ENCODE measurements around the gene PKNOX2.

Gene PKNOX2

DNA sequence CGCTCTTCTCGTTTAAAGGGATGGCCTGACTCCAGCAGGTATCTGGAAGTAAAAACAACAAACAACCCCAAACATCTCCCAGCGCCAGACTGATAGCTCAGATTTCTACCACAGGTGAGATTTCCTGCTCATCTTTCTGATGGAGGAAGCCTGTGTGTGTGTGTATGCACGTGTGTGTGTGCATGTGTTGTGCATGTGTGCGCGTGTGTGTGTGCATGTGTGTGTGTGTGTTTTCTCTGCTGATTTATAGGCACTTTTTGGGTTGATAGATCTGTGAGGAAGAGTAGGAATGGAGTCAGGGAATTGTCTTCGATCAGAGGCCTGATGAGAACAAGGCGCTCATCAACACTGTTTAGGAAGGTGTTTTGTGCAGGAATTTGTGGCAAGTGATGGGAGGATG is 103.0 kb downstream of the PKNOX2 start:
- Histone ChIP-seq H3K9ac (ENCODE audit: low read length) (no peak overlapping the region), H3K79me2 (ENCODE audit: low read length) (no peaks in the 10 kb centered on the region), H3K4me2 (ENCODE audit: low read depth, low read length) (no peak overlapping the region), H3K4me3 (ENCODE audit: low read length) (no peak overlapping the region), H3K9me2 (replicated peaks; ENCODE audit: insufficient read depth, low read length) (no peaks in the 10 kb centered on the region), H3K27me3 (replicated peaks; ENCODE audit: insufficient read depth, low read length) (peaks cover 25% of the 10 kb centered on the region), H4K20me1 (ENCODE audit: insufficient read depth, low read length) (no peaks in the 10 kb centered on the region), H3K36me3 (replicated peaks; ENCODE audit: insufficient read depth, low read length) (no peaks in the 10 kb centered on the region), H2AFZ (ENCODE audit: low read length) (no peak overlapping the region), H3K27ac (ENCODE audit: low read length) (no peak overlapping the region), H3F3A (ENCODE audit: insufficient read depth, low read length) (no peaks in the 10 kb centered on the region), H3K4me1 (ENCODE audit: low read length) (no peaks in the 10 kb centered on the region), H3K9me3 (replicated peaks; ENCODE audit: insufficient read depth, low read length) (no peaks in the 10 kb centered on the region)
- TF ChIP-seq, protein P1, sequence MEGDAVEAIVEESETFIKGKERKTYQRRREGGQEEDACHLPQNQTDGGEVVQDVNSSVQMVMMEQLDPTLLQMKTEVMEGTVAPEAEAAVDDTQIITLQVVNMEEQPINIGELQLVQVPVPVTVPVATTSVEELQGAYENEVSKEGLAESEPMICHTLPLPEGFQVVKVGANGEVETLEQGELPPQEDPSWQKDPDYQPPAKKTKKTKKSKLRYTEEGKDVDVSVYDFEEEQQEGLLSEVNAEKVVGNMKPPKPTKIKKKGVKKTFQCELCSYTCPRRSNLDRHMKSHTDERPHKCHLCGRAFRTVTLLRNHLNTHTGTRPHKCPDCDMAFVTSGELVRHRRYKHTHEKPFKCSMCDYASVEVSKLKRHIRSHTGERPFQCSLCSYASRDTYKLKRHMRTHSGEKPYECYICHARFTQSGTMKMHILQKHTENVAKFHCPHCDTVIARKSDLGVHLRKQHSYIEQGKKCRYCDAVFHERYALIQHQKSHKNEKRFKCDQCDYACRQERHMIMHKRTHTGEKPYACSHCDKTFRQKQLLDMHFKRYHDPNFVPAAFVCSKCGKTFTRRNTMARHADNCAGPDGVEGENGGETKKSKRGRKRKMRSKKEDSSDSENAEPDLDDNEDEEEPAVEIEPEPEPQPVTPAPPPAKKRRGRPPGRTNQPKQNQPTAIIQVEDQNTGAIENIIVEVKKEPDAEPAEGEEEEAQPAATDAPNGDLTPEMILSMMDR (IDR thresholded peaks at IDR 0.05; ENCODE audit: low read length): no peak
- TF ChIP-seq EZH2 (optimal IDR thresholded peaks at IDR 0.05; ENCODE audit: low read depth, low read length): no peak
- no peak for TF ChIP-seq EZH2phosphoT487 (IDR thresholded peaks at IDR 0.05; ENCODE audit: low read length)
- DNase-seq: no peak

- no peaks in the 10 kb centered on the region for H3F3A ChIP-seq (ENCODE audit: insufficient read depth, low read length)
- TF ChIP-seq EZH2phosphoT487 (IDR thresholded peaks at IDR 0.05; ENCODE audit: low read length): no peak
- no peak for TF ChIP-seq EZH2 (optimal IDR thresholded peaks at IDR 0.05; ENCODE audit: low read depth, low read length)
- TF ChIP-seq, protein P1 (IDR thresholded peaks at IDR 0.05; ENCODE audit: low read length): no peak
- H3K4me2 ChIP-seq (ENCODE audit: low read depth, low read length): no peak overlapping the region
- H3K36me3 ChIP-seq (replicated peaks; ENCODE audit: insufficient read depth, low read length): no peaks in the 10 kb centered on the region
- H3K4me3 ChIP-seq (ENCODE audit: low read length): no peak overlapping the region
- no peak overlapping the region for H3K9ac ChIP-seq (ENCODE audit: low read length)
- DNase-seq: no peak
- no peaks in the 10 kb centered on the region for H3K79me2 ChIP-seq (ENCODE audit: low read length)
- H3K27ac ChIP-seq (ENCODE audit: low read length): no peak overlapping the region
- no peaks in the 10 kb centered on the region for H3K9me3 ChIP-seq (replicated peaks; ENCODE audit: insufficient read depth, low read length)
- no peaks in the 10 kb centered on the region for H4K20me1 ChIP-seq (ENCODE audit: insufficient read depth, low read length)
- no peak overlapping the region for H2AFZ ChIP-seq (ENCODE audit: low read length)
- peaks cover 14% of the 10 kb centered on the region for H3K27me3 ChIP-seq (replicated peaks; ENCODE audit: insufficient read depth, low read length)
- no peaks in the 10 kb centered on the region for H3K4me1 ChIP-seq (ENCODE audit: low read length)
- no peaks in the 10 kb centered on the region for H3K9me2 ChIP-seq (replicated peaks; ENCODE audit: insufficient read depth, low read length)
These were observed 104.1 kb downstream of the PKNOX2 start for GRCh38 chr11:125268611-125269010.

GRCh38 chr11:125270106-125270505 is 105.6 kb downstream of the PKNOX2 start:
- H4K20me1 ChIP-seq (ENCODE audit: insufficient read depth, low read length): no peaks in the 10 kb centered on the region
- H3K27me3 ChIP-seq (replicated peaks; ENCODE audit: insufficient read depth, low read length): peaks cover 4% of the 10 kb centered on the region; the same call in 1 of the 2 replicates
- H3F3A ChIP-seq (ENCODE audit: insufficient read depth, low read length): no peaks in the 10 kb centered on the region
- no peaks in the 10 kb centered on the region for H3K9me2 ChIP-seq (replicated peaks; ENCODE audit: insufficient read depth, low read length)
- TF ChIP-seq EZH2phosphoT487 (IDR thresholded peaks at IDR 0.05; ENCODE audit: low read length): no peak
- TF ChIP-seq, protein P1 (IDR thresholded peaks at IDR 0.05; ENCODE audit: low read length): no peak
- no peak for TF ChIP-seq EZH2 (optimal IDR thresholded peaks at IDR 0.05; ENCODE audit: low read depth, low read length)
- H3K4me1 ChIP-seq (ENCODE audit: low read length): no peaks in the 10 kb centered on the region
- no peak overlapping the region for H2AFZ ChIP-seq (ENCODE audit: low read length)
- DNase-seq: no peak
- no peak overlapping the region for H3K27ac ChIP-seq (ENCODE audit: low read length)
- no peak overlapping the region for H3K4me2 ChIP-seq (ENCODE audit: low read depth, low read length)
- no peaks in the 10 kb centered on the region for H3K36me3 ChIP-seq (replicated peaks; ENCODE audit: insufficient read depth, low read length)
- no peaks in the 10 kb centered on the region for H3K79me2 ChIP-seq (ENCODE audit: low read length)
- H3K4me3 ChIP-seq (ENCODE audit: low read length): no peak overlapping the region
- H3K9me3 ChIP-seq (replicated peaks; ENCODE audit: insufficient read depth, low read length): no peaks in the 10 kb centered on the region
- no peak overlapping the region for H3K9ac ChIP-seq (ENCODE audit: low read length)
